GM18870 (cell line): ENCODE data around the gene PTPDC1.

Experiments
- ATAC-seq: cut with Tn5 transposase; IDR thresholded peaks from one replicate; pipeline ENCODE4 v1.9.1; 2021; ENCODE audit warnings: moderate library complexity; ENCODE audit not compliant: unreplicated experiment

The PTPDC1 gene, protein sequence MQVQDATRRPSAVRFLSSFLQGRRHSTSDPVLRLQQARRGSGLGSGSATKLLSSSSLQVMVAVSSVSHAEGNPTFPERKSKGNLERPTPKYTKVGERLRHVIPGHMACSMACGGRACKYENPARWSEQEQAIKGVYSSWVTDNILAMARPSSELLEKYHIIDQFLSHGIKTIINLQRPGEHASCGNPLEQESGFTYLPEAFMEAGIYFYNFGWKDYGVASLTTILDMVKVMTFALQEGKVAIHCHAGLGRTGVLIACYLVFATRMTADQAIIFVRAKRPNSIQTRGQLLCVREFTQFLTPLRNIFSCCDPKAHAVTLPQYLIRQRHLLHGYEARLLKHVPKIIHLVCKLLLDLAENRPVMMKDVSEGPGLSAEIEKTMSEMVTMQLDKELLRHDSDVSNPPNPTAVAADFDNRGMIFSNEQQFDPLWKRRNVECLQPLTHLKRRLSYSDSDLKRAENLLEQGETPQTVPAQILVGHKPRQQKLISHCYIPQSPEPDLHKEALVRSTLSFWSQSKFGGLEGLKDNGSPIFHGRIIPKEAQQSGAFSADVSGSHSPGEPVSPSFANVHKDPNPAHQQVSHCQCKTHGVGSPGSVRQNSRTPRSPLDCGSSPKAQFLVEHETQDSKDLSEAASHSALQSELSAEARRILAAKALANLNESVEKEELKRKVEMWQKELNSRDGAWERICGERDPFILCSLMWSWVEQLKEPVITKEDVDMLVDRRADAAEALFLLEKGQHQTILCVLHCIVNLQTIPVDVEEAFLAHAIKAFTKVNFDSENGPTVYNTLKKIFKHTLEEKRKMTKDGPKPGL

GRCh38 chr9:94084314-94084713, at the start of gene PTPDC1:
Gene PTPDC1 (plus strand): TSS chr9:94084464. CDS start chr9:94084531, 67 bp downstream.
- no peak for ATAC-seq

GRCh38 chr9:94034511-94034910, 49.8 kb upstream of the PTPDC1 start:
- no peak for ATAC-seq

GRCh38 chr9:94039786-94040185, 44.5 kb upstream of the PTPDC1 start:
- no peak for ATAC-seq

- ATAC-seq, result no peak
Observed at GRCh38 chr9:94042516-94043360, 41.5 kb upstream of the PTPDC1 start.

DNA sequence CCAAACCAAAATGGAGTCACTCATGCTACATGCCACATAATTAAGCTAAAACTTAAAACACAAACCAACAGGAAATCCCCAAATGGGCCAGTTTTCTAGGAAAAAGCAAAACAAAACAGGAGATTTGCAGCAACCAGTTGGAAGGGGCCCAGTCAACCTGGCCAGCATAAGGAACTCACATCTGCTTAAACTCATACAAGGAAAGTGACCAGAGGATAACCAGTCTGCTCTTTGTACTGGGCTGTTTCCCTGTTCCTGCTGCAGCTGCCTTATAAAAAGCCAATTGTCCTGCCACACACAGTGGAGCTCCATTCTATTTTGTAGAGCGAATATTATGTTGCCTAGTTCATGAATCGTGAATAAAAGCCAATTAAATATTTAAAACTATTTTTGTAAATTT, 29.5 kb upstream of the PTPDC1 start:
- ATAC-seq, result no peak

- no peak for ATAC-seq
Observed at GRCh38 chr9:94056442-94056974, 27.8 kb upstream of the PTPDC1 start.

DNA sequence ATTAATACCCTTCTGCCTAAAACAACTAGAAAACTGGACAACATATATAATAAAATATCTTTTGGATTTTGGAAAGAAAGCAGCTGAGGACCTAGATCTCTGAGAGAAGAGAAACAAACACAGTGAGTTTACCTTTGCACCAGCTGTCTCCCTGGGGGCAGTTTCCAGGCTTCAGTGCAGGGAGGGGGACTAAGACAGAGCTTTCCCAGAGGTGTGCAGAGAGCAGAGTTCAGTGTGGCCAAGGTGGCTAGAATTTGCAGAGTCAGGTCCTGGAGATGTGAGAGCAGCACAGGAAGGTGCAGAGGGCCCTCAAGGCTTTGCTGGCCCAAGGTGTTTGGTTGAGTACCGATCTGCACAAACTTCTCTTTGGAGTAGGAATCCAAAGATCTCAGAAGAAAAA, 26.3 kb upstream of the PTPDC1 start:
- no peak for ATAC-seq

DNA sequence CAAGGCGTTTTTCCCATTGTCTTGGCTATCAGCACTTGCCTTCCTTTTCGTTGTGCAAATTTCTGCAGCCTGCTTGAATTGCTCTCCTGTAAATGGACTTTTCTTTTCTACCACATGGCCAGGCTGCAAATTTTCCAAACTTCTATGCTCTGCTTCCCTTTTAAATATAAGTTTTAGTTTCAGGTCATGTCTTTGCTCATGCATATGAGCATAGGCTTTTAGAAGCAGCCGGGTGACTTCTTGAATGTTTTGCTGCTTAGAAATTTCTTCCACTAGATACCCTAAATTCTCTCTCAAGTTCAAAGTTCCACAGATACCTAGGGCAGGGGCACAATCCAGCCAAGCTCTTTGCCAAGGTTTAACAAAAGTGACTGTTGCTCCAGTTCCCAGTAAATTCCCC, 22.4 kb upstream of the PTPDC1 start:
- ATAC-seq, result no peak

DNA sequence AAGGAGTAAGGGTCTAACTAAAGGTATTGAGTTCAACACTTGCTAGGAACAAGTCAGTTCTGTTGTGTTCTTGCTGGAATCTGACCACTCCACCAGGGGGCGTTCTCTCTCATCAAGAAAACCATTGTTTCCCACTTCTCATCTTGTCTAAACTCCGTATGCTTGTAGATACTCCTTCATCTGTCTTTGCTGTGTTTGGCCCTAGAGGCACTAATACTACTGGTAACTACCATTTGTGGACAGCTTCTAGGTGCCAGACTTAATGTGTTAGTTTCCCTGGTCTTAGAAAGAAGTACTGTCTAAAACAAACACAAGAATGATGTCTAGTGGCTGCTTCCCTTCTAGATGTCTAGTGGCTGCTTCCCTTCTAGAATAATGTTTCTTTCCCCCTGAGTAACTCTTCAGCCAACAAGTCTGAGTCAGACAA, 18.7 kb upstream of the PTPDC1 start:
- no peak for ATAC-seq

- no peak for ATAC-seq
Observed at GRCh38 chr9:94068257-94068656, 16.0 kb upstream of the PTPDC1 start.

DNA sequence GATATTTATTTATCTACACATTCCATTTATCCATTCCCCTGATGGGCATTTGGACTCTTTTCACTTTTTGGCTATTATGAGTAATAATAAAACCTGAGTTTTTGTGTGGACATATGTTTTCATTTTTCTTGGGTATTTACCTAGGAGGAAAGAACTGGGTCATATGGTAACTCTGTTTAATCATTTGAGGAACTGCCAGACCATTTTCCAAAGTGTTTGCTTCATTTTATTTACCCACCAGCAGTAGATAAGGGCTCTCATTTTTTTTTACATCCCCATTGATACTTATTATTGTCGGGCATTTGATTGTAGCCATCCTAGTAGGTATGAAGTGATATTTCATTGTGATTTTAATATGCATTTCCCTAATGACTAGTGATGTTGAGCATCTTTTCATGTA, 7.7 kb upstream of the PTPDC1 start:
- ATAC-seq, result no peak

- no peak for ATAC-seq
Observed at GRCh38 chr9:94078086-94078485, 6.2 kb upstream of the PTPDC1 start.

- ATAC-seq, result no peak
Observed at GRCh38 chr9:94079236-94079635, 5.0 kb upstream of the PTPDC1 start.

- no peak for ATAC-seq
Observed at GRCh38 chr9:94080249-94080648, 4.0 kb upstream of the PTPDC1 start.

- ATAC-seq, result no peak
Observed at GRCh38 chr9:94081435-94081834, 2.8 kb upstream of the PTPDC1 start.

GRCh38 chr9:94081864-94082463, 2.3 kb upstream of the PTPDC1 start:
- no peak for ATAC-seq

- ATAC-seq, result no peak
Observed at GRCh38 chr9:94082553-94082952, 1.7 kb upstream of the PTPDC1 start.

GRCh38 chr9:94082956-94083355, 1.3 kb upstream of the PTPDC1 start:
- ATAC-seq, result no peak

DNA sequence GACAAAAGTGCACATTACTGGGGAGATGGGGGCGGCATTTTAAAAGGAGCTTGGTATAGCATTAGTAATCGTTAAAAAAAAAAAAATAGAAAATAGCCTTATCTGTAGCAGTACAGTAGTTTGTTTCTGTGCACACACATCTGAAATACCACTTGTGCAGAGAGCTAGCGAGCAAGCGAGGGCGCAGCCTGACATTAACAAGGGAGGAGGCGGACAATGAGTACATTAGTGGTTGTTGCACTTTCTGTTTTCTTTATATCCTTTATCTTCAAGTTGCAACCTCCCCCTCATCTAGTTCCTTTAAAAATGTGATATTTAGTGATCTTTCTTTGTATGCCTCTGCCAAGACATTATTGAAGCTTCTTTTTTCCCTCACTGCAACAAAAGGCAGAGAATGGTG, 880 bp upstream of the PTPDC1 start:
- ATAC-seq, result no peak

GRCh38 chr9:94085062-94085639, 887 bp downstream of the PTPDC1 start:
- ATAC-seq, result no peak
